DND-41 (cell line): ENCODE results near the gene HECW1.

ENCODE experiments used
- EZH2 ChIP-seq: IDR thresholded peaks from 3 replicates; pipeline ENCODE4 v1.6.1; 2012; ENCODE audit warnings: borderline replicate concordance, low read depth, mild to moderate bottlenecking, moderate library complexity, low read length, inconsistent platforms; ENCODE audit not compliant: severe bottlenecking
- TF ChIP-seq, protein P1 (sequence below): IDR thresholded peaks from 2 replicates; pipeline ENCODE4 v1.5.1; 2012; ENCODE audit warnings: borderline replicate concordance, low read length, moderate library complexity, mild to moderate bottlenecking; ENCODE audit not compliant: poor library complexity, severe bottlenecking; ENCODE audit errors: extremely low read depth

- TF ChIP-seq, protein P1, sequence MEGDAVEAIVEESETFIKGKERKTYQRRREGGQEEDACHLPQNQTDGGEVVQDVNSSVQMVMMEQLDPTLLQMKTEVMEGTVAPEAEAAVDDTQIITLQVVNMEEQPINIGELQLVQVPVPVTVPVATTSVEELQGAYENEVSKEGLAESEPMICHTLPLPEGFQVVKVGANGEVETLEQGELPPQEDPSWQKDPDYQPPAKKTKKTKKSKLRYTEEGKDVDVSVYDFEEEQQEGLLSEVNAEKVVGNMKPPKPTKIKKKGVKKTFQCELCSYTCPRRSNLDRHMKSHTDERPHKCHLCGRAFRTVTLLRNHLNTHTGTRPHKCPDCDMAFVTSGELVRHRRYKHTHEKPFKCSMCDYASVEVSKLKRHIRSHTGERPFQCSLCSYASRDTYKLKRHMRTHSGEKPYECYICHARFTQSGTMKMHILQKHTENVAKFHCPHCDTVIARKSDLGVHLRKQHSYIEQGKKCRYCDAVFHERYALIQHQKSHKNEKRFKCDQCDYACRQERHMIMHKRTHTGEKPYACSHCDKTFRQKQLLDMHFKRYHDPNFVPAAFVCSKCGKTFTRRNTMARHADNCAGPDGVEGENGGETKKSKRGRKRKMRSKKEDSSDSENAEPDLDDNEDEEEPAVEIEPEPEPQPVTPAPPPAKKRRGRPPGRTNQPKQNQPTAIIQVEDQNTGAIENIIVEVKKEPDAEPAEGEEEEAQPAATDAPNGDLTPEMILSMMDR = no peak
- no peak for TF ChIP-seq EZH2
These were observed 119.9 kb downstream of the HECW1 start for GRCh38 chr7:43232366-43232765.
